Fibroblast of peridontal ligament (primary cell): ENCODE results near the gene HARBI1.
A peak's percentile ranks its signal among the peaks of the same experiment; 100 is the strongest.

Experiments used
- DNase-seq: peaks from one replicate; pipeline ENCODE4 v3.0.0-alpha.2; 2010; ENCODE audit errors: extremely low read depth

The HARBI1 gene

DNA sequence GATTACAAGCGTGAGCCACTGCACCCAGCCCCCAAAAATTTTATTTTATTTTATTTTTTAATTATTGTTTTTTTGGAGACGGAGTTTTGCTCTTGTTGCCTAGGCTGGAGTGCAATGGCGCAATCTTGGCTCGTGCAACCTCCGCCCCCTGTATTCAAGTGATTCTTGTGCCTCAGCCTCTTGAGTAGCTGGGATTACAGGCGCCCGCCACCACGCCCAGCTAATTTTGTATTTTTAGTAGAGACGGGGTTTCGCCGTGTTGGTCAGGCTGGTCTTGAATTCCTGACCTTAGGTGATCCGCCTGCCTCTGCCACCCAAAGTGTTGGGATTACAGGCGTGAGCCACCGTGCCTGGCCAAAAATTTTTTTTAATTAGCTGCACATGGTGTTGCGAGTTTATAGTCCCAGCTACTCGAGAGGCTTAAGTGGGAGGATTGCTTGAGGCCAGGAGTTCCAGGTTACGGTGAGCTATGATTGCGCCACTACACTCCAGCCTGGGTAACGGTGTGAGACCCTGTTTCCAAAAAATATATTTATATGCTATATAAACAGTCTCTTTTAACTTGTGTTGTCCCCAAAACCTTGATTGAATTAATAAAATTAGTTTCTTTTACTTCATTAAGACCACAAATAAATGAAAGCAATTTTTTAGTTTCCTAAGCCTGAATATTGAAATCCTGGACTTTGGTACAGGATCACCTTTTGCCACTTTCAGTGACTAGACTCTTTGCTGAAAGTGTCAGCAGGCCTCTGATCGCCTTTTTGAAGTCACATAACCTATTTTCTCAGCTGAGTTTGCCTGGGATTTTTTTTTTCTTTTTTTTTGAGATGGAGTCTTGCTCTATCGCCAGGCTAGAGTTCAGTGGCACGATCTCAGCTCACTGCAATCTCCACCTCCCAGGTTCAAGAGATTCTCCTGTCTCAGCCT lies 16.5 kb upstream of the HARBI1 start:
- DNase-seq = no peak

- DNase-seq = no peak
Observed at GRCh38 chr11:46632502-46632901, 15.5 kb upstream of the HARBI1 start.

GRCh38 chr11:46631676-46632075 lies 14.6 kb upstream of the HARBI1 start:
- no peak for DNase-seq

DNA sequence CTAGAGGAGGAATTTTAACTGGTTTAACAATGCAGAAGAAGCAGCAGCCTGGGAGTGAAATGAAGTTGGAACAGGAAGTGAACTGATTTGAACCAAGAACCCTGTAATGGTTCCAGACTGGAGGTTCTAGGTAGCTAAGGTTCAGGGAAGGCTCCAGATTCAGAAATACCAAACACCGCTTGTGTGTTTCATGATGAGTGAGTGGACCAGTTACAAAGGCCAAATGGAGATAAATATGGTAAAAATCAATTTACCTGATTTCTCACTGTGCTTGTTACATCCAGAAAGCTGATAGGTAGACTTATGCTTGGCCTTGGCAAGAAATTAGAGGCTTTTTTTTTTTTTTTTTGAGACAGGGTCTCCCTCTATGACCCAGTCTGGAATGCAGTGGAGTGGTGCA lies 13.2 kb upstream of the HARBI1 start:
- DNase-seq = no peak

DNA sequence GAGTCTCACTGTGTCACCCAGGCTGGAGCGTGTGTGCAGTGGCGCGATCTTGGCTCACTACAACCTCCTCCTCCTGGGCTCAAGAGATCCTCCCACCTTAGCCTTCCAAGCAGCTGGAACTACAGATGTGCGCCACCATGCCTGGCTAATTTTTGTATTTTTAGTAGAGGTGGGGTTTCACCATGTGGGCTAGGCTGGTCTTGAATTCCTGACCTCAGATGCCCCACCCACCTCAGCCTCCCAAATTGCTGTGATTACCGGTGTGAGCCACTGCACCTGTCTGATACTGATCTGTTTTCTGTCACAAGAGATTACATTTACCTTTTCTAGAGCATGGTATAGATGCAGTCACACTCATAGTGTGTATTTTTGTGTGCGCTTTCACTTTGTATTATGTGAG lies 11.9 kb upstream of the HARBI1 start:
- no peak for DNase-seq

GRCh38 chr11:46625406-46625805 lies 8.4 kb upstream of the HARBI1 start:
- no peak for DNase-seq

DNA sequence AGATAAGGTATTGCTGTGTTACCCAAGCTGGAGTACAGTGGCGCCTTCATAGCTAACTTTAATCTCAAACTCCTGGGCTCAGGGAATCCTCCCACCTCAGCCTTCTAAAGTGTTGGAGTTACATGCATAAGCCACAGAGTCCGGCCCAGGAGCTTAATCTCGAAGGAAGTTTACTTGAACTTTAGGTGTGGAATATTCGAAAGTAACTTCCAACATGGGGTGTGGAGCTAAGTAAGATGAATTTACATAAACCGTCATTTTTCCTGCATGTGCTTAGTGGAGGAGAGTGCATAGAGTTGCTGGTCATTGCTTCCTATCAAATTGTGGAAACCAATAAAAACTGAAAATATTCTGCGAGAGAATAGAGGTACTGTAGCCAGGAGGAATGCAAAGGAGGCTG lies 1.8 kb upstream of the HARBI1 start:
- no peak for DNase-seq

DNA sequence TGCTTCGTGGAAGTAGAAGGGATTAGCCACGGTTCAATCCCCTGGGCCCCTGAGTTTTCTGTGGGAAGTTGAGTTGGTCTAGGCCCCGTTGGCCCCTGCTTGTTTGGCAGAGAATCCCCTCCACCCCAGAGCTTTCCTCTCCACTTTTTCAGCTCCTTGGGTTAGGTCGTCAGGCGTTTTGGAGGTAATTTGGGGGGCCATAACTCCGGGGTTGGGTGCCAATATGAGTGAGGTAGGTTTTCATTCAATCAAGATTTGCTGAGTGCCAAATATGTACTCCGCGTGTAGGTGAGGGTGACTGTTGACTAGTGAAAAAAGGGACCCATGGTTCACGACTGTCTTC lies 916 bp upstream of the HARBI1 start:
- no peak for DNase-seq

DNA sequence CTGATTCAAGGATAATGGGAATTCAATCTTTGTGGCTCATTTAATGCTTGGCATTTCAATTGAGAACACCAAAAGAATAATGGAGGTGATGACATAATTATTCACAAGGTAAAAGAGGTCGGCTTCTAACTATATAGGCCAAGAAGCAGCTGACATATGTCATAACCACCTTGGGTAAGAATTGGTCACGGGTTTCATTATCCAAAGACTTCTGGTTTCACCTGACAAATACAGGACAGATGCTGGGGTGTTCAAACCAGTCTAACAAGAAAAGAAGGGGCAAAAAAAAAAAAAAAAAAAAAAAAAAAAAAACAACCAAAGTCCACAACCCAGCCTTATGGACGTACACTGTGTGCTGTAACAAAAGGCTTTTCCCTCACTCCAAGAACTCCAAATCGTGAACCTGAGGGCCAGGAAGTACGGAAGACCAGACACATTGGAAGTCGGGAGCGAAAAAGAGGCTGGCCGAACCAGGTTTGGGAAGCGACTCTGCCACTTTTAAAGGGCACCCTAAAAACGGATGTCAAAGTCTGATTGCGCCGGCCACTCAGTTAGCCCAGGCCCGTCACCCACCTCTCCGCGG lies 385 bp downstream of the HARBI1 start:
- no peak for DNase-seq

- no peak for DNase-seq
Observed at GRCh38 chr11:46615756-46616155, 1.3 kb downstream of the HARBI1 start.

GRCh38 chr11:46612326-46612725 lies 4.7 kb downstream of the HARBI1 start:
- DNase-seq = no peak

GRCh38 chr11:46611526-46612304 lies 5.3 kb downstream of the HARBI1 start:
- DNase-seq = no peak

- DNase-seq = no peak
Observed at GRCh38 chr11:46609386-46609785, 7.6 kb downstream of the HARBI1 start.

- no peak for DNase-seq
Observed at GRCh38 chr11:46607516-46607915, 9.5 kb downstream of the HARBI1 start.

DNA sequence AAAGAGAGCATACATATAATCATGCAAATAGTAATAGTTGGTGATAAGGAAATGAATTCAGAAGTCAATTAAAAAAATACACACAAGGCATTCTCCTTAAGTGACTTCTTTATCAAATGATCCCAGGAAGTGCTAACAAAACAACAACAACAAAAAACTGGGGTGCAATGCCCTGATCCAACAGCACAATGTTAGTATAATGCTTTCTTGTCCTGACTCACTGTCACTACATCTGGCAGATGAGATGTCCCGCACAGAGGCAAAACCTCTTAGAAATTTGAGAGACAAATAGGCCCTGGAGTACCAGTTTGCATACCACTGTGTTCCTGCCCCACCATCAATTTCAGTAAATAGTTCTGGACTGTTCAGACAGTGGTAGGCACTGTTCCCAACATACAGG lies 12.2 kb downstream of the HARBI1 start:
- no peak for DNase-seq

DNA sequence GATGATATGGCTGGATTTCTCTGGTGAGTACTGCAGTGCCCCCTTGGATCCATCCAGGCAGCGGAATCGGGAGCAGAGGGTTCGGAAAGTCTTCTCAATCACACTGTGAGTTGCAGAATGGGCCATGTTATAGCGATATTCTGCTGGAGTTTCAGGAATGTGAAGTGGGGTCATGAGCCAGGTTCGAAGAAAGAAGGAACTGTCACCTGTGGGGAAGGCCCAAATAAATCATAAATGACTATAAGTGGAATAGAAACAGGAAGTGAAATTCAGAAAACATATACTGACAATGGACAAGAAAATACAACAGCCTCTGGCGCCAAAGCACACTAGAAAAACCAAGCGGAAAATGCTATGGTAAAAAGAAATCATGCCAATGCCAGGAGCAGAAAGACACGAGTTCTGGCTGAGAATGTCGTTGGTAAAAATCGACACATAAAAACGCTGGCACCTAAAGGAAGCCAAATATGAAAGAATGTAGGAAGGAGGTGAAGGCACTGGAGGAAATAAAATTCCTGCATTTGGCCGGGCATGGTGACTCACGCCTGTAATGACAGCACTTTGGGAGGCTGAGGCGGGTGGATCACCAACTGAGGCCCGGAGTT lies 13.2 kb downstream of the HARBI1 start:
- DNase-seq = no peak

DNA sequence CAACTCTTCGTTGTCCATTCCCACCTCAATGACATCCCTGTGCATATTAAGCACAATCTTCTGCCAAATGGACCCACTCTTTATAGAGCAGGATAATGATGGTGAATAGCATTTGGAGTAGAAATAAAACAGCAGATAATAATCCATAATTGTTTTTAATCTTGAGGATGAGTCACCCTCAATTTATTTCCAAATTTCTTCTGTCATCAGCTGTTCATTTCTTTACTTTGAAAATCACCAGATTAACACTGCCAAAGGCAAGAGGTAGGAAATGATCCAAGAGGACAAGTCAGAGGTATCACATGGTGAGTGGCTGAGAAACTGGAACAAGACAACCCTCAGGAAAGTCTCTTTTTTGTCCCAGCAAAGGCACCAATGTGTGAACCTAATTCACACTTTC lies 15.9 kb downstream of the HARBI1 start:
- DNase-seq = peak; percentile 35

DNA sequence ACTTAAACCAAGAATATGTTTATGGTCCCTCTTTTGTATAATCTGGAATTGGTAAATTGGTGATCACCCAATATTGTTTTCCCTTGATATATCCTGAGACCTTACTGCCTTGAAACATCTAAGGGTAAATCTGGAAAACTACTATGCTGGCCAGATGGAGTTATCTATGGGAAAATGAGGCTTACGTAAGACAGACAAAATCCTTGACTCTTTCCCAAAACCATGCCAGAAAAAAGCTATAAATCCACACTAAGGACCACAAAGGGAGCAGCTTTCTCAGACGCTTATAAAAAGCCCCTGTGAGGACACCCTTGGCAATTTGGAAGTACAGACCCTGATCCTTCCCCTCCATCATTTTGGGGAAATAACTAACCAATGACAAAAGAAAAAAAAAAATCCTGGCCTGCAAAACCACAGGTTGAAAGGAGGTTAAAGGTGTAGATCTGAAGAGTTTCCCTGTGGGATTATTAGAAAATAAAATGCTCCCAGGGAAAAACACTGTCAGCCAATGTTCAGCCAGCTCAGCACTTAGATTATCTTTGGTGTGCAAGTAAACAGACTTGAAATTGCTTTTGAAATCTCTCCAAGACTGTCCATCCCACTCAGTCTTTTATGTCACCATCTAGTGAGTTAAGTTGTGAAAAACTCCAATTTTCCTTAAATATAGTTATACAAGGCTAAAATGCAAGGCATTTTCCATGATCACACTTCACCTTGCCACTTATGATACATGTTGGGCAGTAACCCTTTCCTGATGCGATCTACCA lies 16.6 kb downstream of the HARBI1 start:
- DNase-seq = peak; percentile 47

- DNase-seq = peak; percentile 42
Observed at GRCh38 chr11:46599340-46600193, 17.5 kb downstream of the HARBI1 start.

DNA sequence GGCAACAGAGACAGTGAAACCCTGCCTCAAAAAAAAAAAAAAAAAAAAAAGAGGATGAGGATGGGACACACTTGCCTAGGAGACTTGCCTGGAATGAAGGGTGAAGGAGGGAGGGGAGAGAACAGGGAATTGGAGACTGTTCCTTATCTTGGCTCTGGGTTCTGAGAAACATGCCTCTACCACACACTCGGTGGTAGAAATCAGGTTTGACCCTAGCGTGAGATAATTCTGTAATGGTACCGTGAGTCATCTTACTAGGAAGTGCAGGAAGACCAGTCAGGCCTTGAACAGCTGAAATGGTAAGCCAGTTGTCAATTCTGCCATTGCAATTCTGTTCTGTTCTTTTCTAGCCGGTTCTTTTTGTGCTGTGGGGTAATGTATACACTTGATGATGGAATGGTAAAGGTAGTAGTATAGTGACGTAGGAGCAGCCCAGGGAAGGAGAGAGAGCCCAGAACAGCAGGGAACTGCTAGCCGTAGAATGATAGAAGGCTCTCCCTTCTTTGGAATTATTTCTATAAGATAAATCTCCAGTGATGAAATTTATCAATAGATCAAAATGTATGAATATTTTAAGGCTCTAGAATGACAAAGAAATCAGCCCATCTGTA lies 19.3 kb downstream of the HARBI1 start:
- peak; percentile 49 for DNase-seq
